Esophagus muscularis mucosa (tissue), 3 donors: ENCODE measurements around the gene CYLD.

ENCODE experiments used
- CTCF ChIP-seq, 3 experiments: fragments of 200-600 bp in 2 of 3; fragments of 450-650 bp in 1 of 3; sonication (generic) in 2 of 3; IDR thresholded peaks; one replicate each; pipeline ENCODE4 v1.5.1; 2017 to 2019; ENCODE audit warnings: antibody characterized with exemption in 3 of 3, mild to moderate bottlenecking in 2 of 3, moderate library complexity in 1 of 3
- POLR2A ChIP-seq: fragments of 450-650 bp; IDR thresholded peaks from one replicate; pipeline ENCODE4 v1.6.1; 2017; ENCODE audit warnings: antibody characterized with exemption, moderate library complexity, mild to moderate bottlenecking, low read depth
- POLR2AphosphoS5 ChIP-seq, 2 donors: sonication (generic); formaldehyde crosslinking; IDR thresholded peaks; one replicate each; pipeline ENCODE4 v1.6.1; 2017; ENCODE audit warnings: antibody characterized with exemption in 2 of 2

GRCh38 chr16:50821586-50821985 is 79.7 kb downstream of the CYLD start:
- no peak for TF ChIP-seq POLR2A
- TF ChIP-seq CTCF (IDR thresholded peaks at IDR 0.05), result no peak
- no peak for TF ChIP-seq POLR2AphosphoS5 (IDR thresholded peaks at IDR 0.05)
